ENCODE data around the gene MTRF1.
"Not testable (repeated sequence)": the region's sequence is repeated elsewhere in the genome, so short reads cannot be mapped to it uniquely, and the experiment has no call there.

DNA sequence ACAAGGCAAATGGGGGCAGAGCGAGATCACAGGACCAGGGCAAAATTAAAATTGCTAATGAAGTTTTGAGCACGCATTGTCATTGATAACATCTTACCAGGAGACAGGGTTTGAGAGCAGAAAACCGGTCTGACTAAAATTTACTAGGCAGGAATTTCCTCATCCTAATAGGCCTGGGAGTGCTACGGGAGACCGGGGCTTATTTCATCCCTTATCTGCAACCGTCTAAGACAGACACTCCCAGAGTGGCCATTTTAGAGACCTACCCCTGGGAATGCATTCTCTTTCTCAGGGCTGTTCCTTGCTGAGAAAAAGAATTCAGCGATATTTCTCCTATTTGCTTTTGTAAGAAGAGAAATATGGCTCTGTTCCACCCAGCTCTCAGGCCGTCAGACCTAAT lies 87.8 kb downstream of the MTRF1 start:
- TF ChIP-seq EZH2 (IDR thresholded peaks at IDR 0.05; ENCODE audit: borderline replicate concordance, low read depth, low read length, severe bottlenecking) = not testable (repeated sequence)
- TF ChIP-seq, protein P1, sequence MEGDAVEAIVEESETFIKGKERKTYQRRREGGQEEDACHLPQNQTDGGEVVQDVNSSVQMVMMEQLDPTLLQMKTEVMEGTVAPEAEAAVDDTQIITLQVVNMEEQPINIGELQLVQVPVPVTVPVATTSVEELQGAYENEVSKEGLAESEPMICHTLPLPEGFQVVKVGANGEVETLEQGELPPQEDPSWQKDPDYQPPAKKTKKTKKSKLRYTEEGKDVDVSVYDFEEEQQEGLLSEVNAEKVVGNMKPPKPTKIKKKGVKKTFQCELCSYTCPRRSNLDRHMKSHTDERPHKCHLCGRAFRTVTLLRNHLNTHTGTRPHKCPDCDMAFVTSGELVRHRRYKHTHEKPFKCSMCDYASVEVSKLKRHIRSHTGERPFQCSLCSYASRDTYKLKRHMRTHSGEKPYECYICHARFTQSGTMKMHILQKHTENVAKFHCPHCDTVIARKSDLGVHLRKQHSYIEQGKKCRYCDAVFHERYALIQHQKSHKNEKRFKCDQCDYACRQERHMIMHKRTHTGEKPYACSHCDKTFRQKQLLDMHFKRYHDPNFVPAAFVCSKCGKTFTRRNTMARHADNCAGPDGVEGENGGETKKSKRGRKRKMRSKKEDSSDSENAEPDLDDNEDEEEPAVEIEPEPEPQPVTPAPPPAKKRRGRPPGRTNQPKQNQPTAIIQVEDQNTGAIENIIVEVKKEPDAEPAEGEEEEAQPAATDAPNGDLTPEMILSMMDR (IDR thresholded peaks at IDR 0.05; ENCODE audit: borderline replicate concordance, extremely low read depth, low read length, poor library complexity, severe bottlenecking) = not testable (repeated sequence)
